DOHH2 (cell line): ENCODE data around the gene PRSS38.
A peak's percentile ranks its signal among the peaks of the same experiment; 100 is the strongest.

Experiments used
- H3F3A ChIP-seq: fragments of 200-600 bp; sonication (generic), shearing (Covaris generic); 2 replicates; pipeline ENCODE4 v1.6.0; 2016; ENCODE audit warnings: antibody characterized with exemption, mild to moderate bottlenecking; ENCODE audit not compliant: control insufficient read depth, insufficient read depth
- H3K27ac ChIP-seq: fragments of 200-600 bp; sonication (generic); 2 replicates; pipeline ENCODE4 v1.5.1; 2014; ENCODE audit warnings: low read depth, mild to moderate bottlenecking, low read length, moderate library complexity
- H3K27me3 ChIP-seq: fragments of 200-600 bp; sonication (generic); 2 replicates; pipeline ENCODE4 v1.6.1; 2014; ENCODE audit warnings: mild to moderate bottlenecking, low read length, mixed read lengths; ENCODE audit not compliant: control insufficient read depth
- H3K36me3 ChIP-seq: fragments of 200-600 bp; sonication (generic); 2 replicates; pipeline ENCODE4 v1.6.1; 2014; ENCODE audit warnings: mild to moderate bottlenecking, low read length, moderate library complexity, mixed read lengths; ENCODE audit not compliant: control insufficient read depth
- H3K4me1 ChIP-seq: fragments of 200-600 bp; sonication (generic); 2 replicates; pipeline ENCODE4 v1.6.1; 2014; ENCODE audit warnings: mild to moderate bottlenecking, low read length, mixed read lengths; ENCODE audit not compliant: control insufficient read depth
- H3K4me2 ChIP-seq: fragments of 200-600 bp; sonication (generic); 2 replicates; pipeline ENCODE4 v1.6.0; 2014; ENCODE audit warnings: mild to moderate bottlenecking, low read length, moderate library complexity
- H3K4me3 ChIP-seq: fragments of 200-600 bp; sonication (generic); 2 replicates; pipeline ENCODE4 v1.5.1; 2014; ENCODE audit warnings: mild to moderate bottlenecking, low read length, mixed read lengths
- H3K79me2 ChIP-seq: fragments of 200-600 bp; sonication (generic); 2 replicates; pipeline ENCODE4 v1.6.1; 2014; ENCODE audit warnings: mild to moderate bottlenecking, low read length, mixed read lengths; ENCODE audit not compliant: control insufficient read depth
- H3K9me2 ChIP-seq: fragments of 200-600 bp; sonication (generic); replicated peaks from 2 replicates; pipeline ENCODE4 v1.6.1; 2014; ENCODE audit warnings: mild to moderate bottlenecking, low read length, mixed read lengths; ENCODE audit not compliant: control insufficient read depth
- H3K9me3 ChIP-seq: fragments of 200-600 bp; sonication (generic); 2 replicates; pipeline ENCODE4 v1.6.1; 2014; ENCODE audit warnings: antibody characterized with exemption, low read length, mixed read lengths; ENCODE audit not compliant: control insufficient read depth, insufficient read depth
- H4K20me1 ChIP-seq: fragments of 200-600 bp; sonication (generic); 2 replicates; pipeline ENCODE4 v1.6.0; 2014; ENCODE audit warnings: low read depth, mild to moderate bottlenecking, antibody characterized with exemption, low read length, moderate library complexity; ENCODE audit not compliant: control insufficient read depth, insufficient read depth
- CTCF ChIP-seq: fragments of 200-600 bp; sonication (generic); IDR thresholded peaks from one replicate; pipeline ENCODE4 v1.5.1; 2014; ENCODE audit warnings: antibody characterized with exemption, mild to moderate bottlenecking, low read depth, low read length; ENCODE audit not compliant: poor library complexity, severe bottlenecking
- EZH2phosphoT487 ChIP-seq: fragments of 200-600 bp; sonication (generic); IDR thresholded peaks from 2 replicates; pipeline ENCODE4 v1.6.1; 2017; ENCODE audit warnings: borderline replicate concordance, mild to moderate bottlenecking, antibody characterized with exemption, low read length, moderate library complexity, mixed read lengths

The PRSS38 gene

GRCh38 chr1:227785805-227786671 is 29.4 kb upstream of the PRSS38 start:
- Histone ChIP-seq H3K36me3 (no peaks in the 10 kb centered on the region), H3K79me2 (no peaks in the 10 kb centered on the region), H3K9me3 (no peaks in the 10 kb centered on the region), H3K4me3 (no peak overlapping the region), H3K27ac (no peak overlapping the region), H3K27me3 (peaks cover 11% of the 10 kb centered on the region), H3F3A (no peaks in the 10 kb centered on the region), H4K20me1 (no peaks in the 10 kb centered on the region), H3K4me1 (peaks cover 18% of the 10 kb centered on the region), H3K4me2 (no peak overlapping the region), H3K9me2 (no peaks in the 10 kb centered on the region)
- no peak for TF ChIP-seq EZH2phosphoT487
- TF ChIP-seq CTCF = no peak

GRCh38 chr1:227786673-227787512 is 28.6 kb upstream of the PRSS38 start:
- no peaks in the 10 kb centered on the region for H3F3A ChIP-seq
- TF ChIP-seq CTCF (no peak), EZH2phosphoT487 (no peak)
- H3K4me2 ChIP-seq = peak overlapping the region; percentile 65
- H3K36me3 ChIP-seq = no peaks in the 10 kb centered on the region
- peak overlapping the region; percentile 58 for H3K4me3 ChIP-seq
- H3K4me1 ChIP-seq = peaks cover 18% of the 10 kb centered on the region
- no peaks in the 10 kb centered on the region for H4K20me1 ChIP-seq
- no peaks in the 10 kb centered on the region for H3K79me2 ChIP-seq
- no peak overlapping the region for H3K27ac ChIP-seq
- H3K9me2 ChIP-seq = no peaks in the 10 kb centered on the region
- peaks cover 11% of the 10 kb centered on the region for H3K27me3 ChIP-seq
- no peaks in the 10 kb centered on the region for H3K9me3 ChIP-seq

GRCh38 chr1:227787513-227788270 is 27.8 kb upstream of the PRSS38 start:
- Histone ChIP-seq H3K27me3 (peaks cover 11% of the 10 kb centered on the region), H3K4me3 (peak overlapping the region; percentile 58), H3F3A (no peaks in the 10 kb centered on the region), H3K9me2 (no peaks in the 10 kb centered on the region), H3K4me2 (peak overlapping the region; percentile 65), H3K4me1 (peaks cover 18% of the 10 kb centered on the region), H3K27ac (no peak overlapping the region), H3K79me2 (no peaks in the 10 kb centered on the region), H4K20me1 (no peaks in the 10 kb centered on the region), H3K36me3 (no peaks in the 10 kb centered on the region), H3K9me3 (no peaks in the 10 kb centered on the region)
- TF ChIP-seq EZH2phosphoT487 = no peak
- no peak for TF ChIP-seq CTCF
